HG03060 (cell line): ENCODE data around the gene IQSEC3.

Experiments
- ATAC-seq: cut with Tn5 transposase; IDR thresholded peaks from one replicate; pipeline ENCODE4 v1.9.1; 2021; ENCODE audit warnings: low read depth, moderate number of reproducible peaks; ENCODE audit not compliant: unreplicated experiment

The IQSEC3 gene

GRCh38 chr12:227286-227915 is 160.8 kb downstream of the IQSEC3 start:
- ATAC-seq = no peak
